NCI-H1694 treated with DMSO at 0.1 percent for 48 hours (cell line): ENCODE data around the gene CMTM6.
A peak's percentile ranks its signal among the peaks of the same experiment; 100 is the strongest.
"Not testable (repeated sequence)": the region's sequence is repeated elsewhere in the genome, so short reads cannot be mapped to it uniquely, and the experiment has no call there.

Source experiments
- DNase-seq: peaks from one replicate; lab custom pipeline; 2025; lab: John Stamatoyannopoulos, UW

The CMTM6 gene

GRCh38 chr3:32499585-32499984 lies 3.1 kb downstream of the CMTM6 start:
- DNase-seq: no peak

- no peak for DNase-seq
Measured at GRCh38 chr3:32498992-32499391, 3.7 kb downstream of the CMTM6 start.

- no peak for DNase-seq
Measured at GRCh38 chr3:32498252-32498651, 4.4 kb downstream of the CMTM6 start.

- DNase-seq: no peak
Measured at GRCh38 chr3:32495609-32496008, 7.0 kb downstream of the CMTM6 start.

- no peak for DNase-seq
Measured at GRCh38 chr3:32495085-32495484, 7.6 kb downstream of the CMTM6 start.

- no peak for DNase-seq
Measured at GRCh38 chr3:32493437-32494414, 8.9 kb downstream of the CMTM6 start.

- DNase-seq: no peak
Measured at GRCh38 chr3:32492684-32493436, 9.8 kb downstream of the CMTM6 start.

- no peak for DNase-seq
Measured at GRCh38 chr3:32488474-32489008, 14.1 kb downstream of the CMTM6 start.

GRCh38 chr3:32487781-32488473 lies 14.7 kb downstream of the CMTM6 start:
- no peak for DNase-seq

GRCh38 chr3:32484436-32484835 lies 18.2 kb downstream of the CMTM6 start:
- DNase-seq: no peak

- DNase-seq: no peak
Measured at GRCh38 chr3:32483772-32484171, 18.9 kb downstream of the CMTM6 start.

- no peak for DNase-seq
Measured at GRCh38 chr3:32482693-32483092, 20.0 kb downstream of the CMTM6 start.

- no peak for DNase-seq
Measured at GRCh38 chr3:32481791-32482631, 20.6 kb downstream of the CMTM6 start.

- no peak for DNase-seq
Measured at GRCh38 chr3:32480604-32481003, 22.0 kb downstream of the CMTM6 start.

- DNase-seq: no peak
Measured at GRCh38 chr3:32474201-32474600, 28.5 kb downstream of the CMTM6 start.

GRCh38 chr3:32472151-32472550 lies 30.5 kb downstream of the CMTM6 start:
- DNase-seq: not testable (repeated sequence)

GRCh38 chr3:32471246-32471645 lies 31.4 kb downstream of the CMTM6 start:
- no peak for DNase-seq

- no peak for DNase-seq
Measured at GRCh38 chr3:32470362-32470761, 32.3 kb downstream of the CMTM6 start.

- DNase-seq: no peak
Measured at GRCh38 chr3:32469151-32469874, 33.3 kb downstream of the CMTM6 start.

- peak; percentile 20 for DNase-seq
Measured at GRCh38 chr3:32467333-32468070, 35.1 kb downstream of the CMTM6 start.
